Activated CD8-positive, alpha-beta T cell treated with anti-CD3 and anti-CD28 coated beads for 36 hours (primary cell): Measurements from ENCODE around the gene APCDD1. TPM values are rescaled to one million over a fixed set of nuclear protein-coding genes. Genes with fewer than 3 reads are reported as not detected.

ENCODE experiments used
- ATAC-seq: fragments of 200-7000 bp; cut with Tn5 transposase; one replicate; pipeline ENCODE4 v1.10.0; 2021; ENCODE audit warnings: mild to moderate bottlenecking, moderate library complexity
- CTCF ChIA-PET: fragments of 350-600 bp; sonication (Branson Sonifier 250); formaldehyde crosslinking; loops from one replicate; lab custom pipeline; 2021; ENCODE audit warnings: antibody characterized with exemption; lab: Charles Lee
- POLR2A ChIA-PET: fragments of 350-600 bp; sonication (Branson Sonifier 250); formaldehyde crosslinking; loops from one replicate; lab custom pipeline; 2021; ENCODE audit warnings: antibody characterized with exemption; lab: Charles Lee
- DNase-seq: peaks from one replicate; pipeline ENCODE4 v3.0.0-alpha.2; 2020
- H3K27ac Mint-ChIP-seq: one replicate; pipeline ENCODE4 v1.8.0; 2021; ENCODE audit warnings: mild to moderate bottlenecking, mixed read lengths
- H3K27me3 Mint-ChIP-seq: one replicate; pipeline ENCODE4 v1.8.0; 2021; ENCODE audit warnings: mixed read lengths
- H3K36me3 Mint-ChIP-seq: one replicate; pipeline ENCODE4 v1.8.0; 2021; ENCODE audit warnings: low read depth, mixed read lengths
- H3K4me1 Mint-ChIP-seq: one replicate; pipeline ENCODE4 v1.8.0; 2021; ENCODE audit warnings: low read depth, mixed read lengths
- H3K4me3 Mint-ChIP-seq: one replicate; pipeline ENCODE4 v1.8.0; 2021; ENCODE audit warnings: mild to moderate bottlenecking, moderate library complexity, mixed read lengths
- H3K9me3 Mint-ChIP-seq: one replicate; pipeline ENCODE4 v1.8.0; 2021; ENCODE audit warnings: mixed read lengths
- CTCF ChIP-seq: fragments of 200-600 bp; IDR thresholded peaks from one replicate; pipeline ENCODE4 v1.8.0; 2022; ENCODE audit warnings: antibody characterized with exemption, mild to moderate bottlenecking
- intact Hi-C: fragments of 100-400 bp; cut with micrococcal nuclease; formaldehyde crosslinking; loops from one replicate; pipeline ENCODE4 v1.10.0; 2022
- total RNA-seq, 2 experiments: library from RNA; stranded (reverse); gene quantifications; one replicate each; pipeline ENCODE4 v1.2.3, GENCODE V29; 2021

APCDD1 gene
- total RNA-seq, 2 experiments from 2014 or later = not detected

GRCh38 chr18:10482985-10483949 is 28.8 kb downstream of the APCDD1 start:
- ChIA-PET CTCF (interaction anchor here (0.8 kb wide), 1 partner anchor 47 kb away, joined by 3 read pairs; no protein-coding TSS in a partner anchor), POLR2A (interaction anchor here (0.5 to 0.9 kb wide), 3 partner anchors 8 to 464 kb away, joined by 3 read pairs; no protein-coding TSS in a partner anchor)
- Mint-ChIP-seq H3K27ac (no peak overlapping the region), H3K4me3 (no peak overlapping the region), H3K4me1 (peaks cover 12% of the 10 kb centered on the region), H3K27me3 (no peaks in the 10 kb centered on the region), H3K9me3 (no peaks in the 10 kb centered on the region), H3K36me3 (no peaks in the 10 kb centered on the region)
- TF ChIP-seq CTCF = no peak
- peak; percentile 34 for ATAC-seq
- DNase-seq = peak; percentile 11
- intact Hi-C loops = no loop called here

GRCh38 chr18:10485475-10485874 is 31.0 kb downstream of the APCDD1 start:
- POLR2A ChIA-PET = no interaction called here
- no peak for ATAC-seq

GRCh38 chr18:10486362-10486761 is 31.9 kb downstream of the APCDD1 start:
- no peaks in the 10 kb centered on the region for H3K9me3 Mint-ChIP-seq
- H3K36me3 Mint-ChIP-seq = no peaks in the 10 kb centered on the region
- H3K4me1 Mint-ChIP-seq = peaks cover 21% of the 10 kb centered on the region
- no peak overlapping the region for H3K4me3 Mint-ChIP-seq
- H3K27ac Mint-ChIP-seq = no peak overlapping the region
- ChIA-PET CTCF (no interaction called here), POLR2A (no interaction called here)
- intact Hi-C loops = loop anchor here (5.0 kb wide), 1 partner anchor 49 kb away; no protein-coding TSS in a partner anchor
- no peak for DNase-seq
- ATAC-seq = no peak
- no peak for TF ChIP-seq CTCF
- no peaks in the 10 kb centered on the region for H3K27me3 Mint-ChIP-seq

More at GRCh38 chr18:10485475-10485874, 31.0 kb downstream of the APCDD1 start:
- TF ChIP-seq CTCF = no peak
- CTCF ChIA-PET = no interaction called here
- H3K27me3 Mint-ChIP-seq = no peaks in the 10 kb centered on the region
- H3K4me1 Mint-ChIP-seq = peaks cover 15% of the 10 kb centered on the region
- no peak overlapping the region for H3K27ac Mint-ChIP-seq
- no peaks in the 10 kb centered on the region for H3K9me3 Mint-ChIP-seq
- H3K36me3 Mint-ChIP-seq = no peaks in the 10 kb centered on the region
- no peak for DNase-seq
- no peak overlapping the region for H3K4me3 Mint-ChIP-seq
- intact Hi-C loops = loop anchor here (5.0 kb wide), 1 partner anchor 48 kb away; no protein-coding TSS in a partner anchor

DNA sequence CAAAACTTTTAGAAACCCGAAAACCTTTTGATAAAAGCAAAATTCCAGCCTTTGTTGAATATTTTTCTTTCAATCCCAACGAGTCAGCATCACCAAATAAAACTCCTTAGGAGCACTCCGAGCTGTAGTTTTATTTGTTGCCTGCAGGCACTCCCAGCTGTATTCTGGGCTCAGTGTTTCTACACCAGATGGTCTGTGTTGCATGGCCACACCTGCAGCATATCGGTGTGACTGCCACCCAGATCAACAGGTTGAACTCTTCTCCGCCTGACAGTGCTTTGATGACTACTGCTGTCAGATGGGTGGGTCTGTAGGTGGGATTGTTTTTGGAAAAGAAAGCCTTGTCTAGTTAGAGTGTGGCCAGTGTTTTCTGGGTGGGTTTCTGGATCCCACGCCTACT is 32.7 kb downstream of the APCDD1 start:
- H3K4me3 Mint-ChIP-seq = no peak overlapping the region
- no peak for ATAC-seq
- intact Hi-C loops = loop anchor here (5.0 kb wide), 1 partner anchor 50 kb away; no protein-coding TSS in a partner anchor
- H3K36me3 Mint-ChIP-seq = no peaks in the 10 kb centered on the region
- no peaks in the 10 kb centered on the region for H3K27me3 Mint-ChIP-seq
- TF ChIP-seq CTCF = no peak
- peaks cover 21% of the 10 kb centered on the region for H3K4me1 Mint-ChIP-seq
- POLR2A ChIA-PET = no interaction called here
- no peaks in the 10 kb centered on the region for H3K9me3 Mint-ChIP-seq
- DNase-seq = no peak
- no peak overlapping the region for H3K27ac Mint-ChIP-seq
- CTCF ChIA-PET = no interaction called here

GRCh38 chr18:10488017-10488416 is 33.6 kb downstream of the APCDD1 start:
- Mint-ChIP-seq H3K27ac (no peak overlapping the region), H3K27me3 (no peaks in the 10 kb centered on the region), H3K4me3 (no peak overlapping the region), H3K36me3 (no peaks in the 10 kb centered on the region), H3K9me3 (no peaks in the 10 kb centered on the region), H3K4me1 (peaks cover 17% of the 10 kb centered on the region)
- intact Hi-C loops = loop anchor here (5.0 kb wide), 1 partner anchor 51 kb away; no protein-coding TSS in a partner anchor
- ChIA-PET CTCF (interaction anchor here (0.6 kb wide), 1 partner anchor 92 kb away, joined by 3 read pairs; no protein-coding TSS in a partner anchor), POLR2A (no interaction called here)
- TF ChIP-seq CTCF = no peak
- no peak for ATAC-seq
- no peak for DNase-seq
